HepG2 (cell line): Measurements from ENCODE around the gene POLR3H. TPM values are rescaled to one million over a fixed set of nuclear protein-coding genes. Genes with fewer than 3 reads are reported as not detected.

Experiments
- AHR ChIP-seq: IDR thresholded peaks from 2 replicates; pipeline ENCODE4 v1.6.1; 2018; ENCODE audit warnings: missing genetic modification reagents, missing compliant biosample characterization
- ARHGAP35 ChIP-seq: sonication (generic); formaldehyde crosslinking; IDR thresholded peaks from 2 replicates; pipeline ENCODE4 v1.9.0; 2022; ENCODE audit warnings: mild to moderate bottlenecking, inconsistent platforms, moderate library complexity, missing genetic modification reagents, borderline replicate concordance
- ATRX ChIP-seq: sonication (generic); formaldehyde crosslinking; IDR thresholded peaks from 2 replicates; pipeline ENCODE4 v1.4.0; 2020; ENCODE audit warnings: missing genetic modification reagents, borderline replicate concordance
- IRF9 ChIP-seq: sonication (generic); formaldehyde crosslinking; IDR thresholded peaks from 2 replicates; pipeline ENCODE4 v1.8.0; 2022; ENCODE audit warnings: missing genetic modification reagents, mild to moderate bottlenecking, borderline replicate concordance
- ISL2 ChIP-seq: sonication (generic); formaldehyde crosslinking; IDR thresholded peaks from 2 replicates; pipeline ENCODE4 v1.5.0; 2020; ENCODE audit warnings: missing genetic modification reagents
- MAX ChIP-seq: IDR thresholded peaks from 2 replicates; pipeline ENCODE4 v1.6.1; 2012; ENCODE audit warnings: inconsistent platforms
- MTA1 ChIP-seq: sonication (generic); formaldehyde crosslinking; IDR thresholded peaks from 2 replicates; pipeline ENCODE4 v1.4.0; 2020; ENCODE audit warnings: missing genetic modification reagents, mild to moderate bottlenecking, borderline replicate concordance
- NR1H2 ChIP-seq: sonication (generic); formaldehyde crosslinking; IDR thresholded peaks from 2 replicates; pipeline ENCODE4 v1.8.1; 2022; ENCODE audit warnings: low read depth, missing genetic modification reagents, borderline replicate concordance
- NR2F1 ChIP-seq, 2 experiments: fragments of 450-650 bp in 1 of 2; formaldehyde crosslinking in 1 of 2; IDR thresholded peaks; 2 replicates each; pipeline versions ENCODE4 v1.5.0 to v1.6.1; 2016 to 2020; ENCODE audit warnings: mild to moderate bottlenecking in 1 of 2, missing compliant biosample characterization in 1 of 2, missing genetic modification reagents in 1 of 2, moderate library complexity in 1 of 2
- NRL ChIP-seq: sonication (generic); formaldehyde crosslinking; IDR thresholded peaks from 2 replicates; pipeline ENCODE4 v1.5.0; 2020; ENCODE audit warnings: missing genetic modification reagents, mild to moderate bottlenecking, moderate library complexity, borderline replicate concordance
- PHB2 ChIP-seq: fragments of 450-650 bp; IDR thresholded peaks from 2 replicates; pipeline ENCODE4 v1.6.1; 2018; ENCODE audit not compliant: partially characterized antibody
- PREB ChIP-seq: sonication (generic); formaldehyde crosslinking; IDR thresholded peaks from 2 replicates; pipeline ENCODE4 v1.4.0; 2020; ENCODE audit warnings: missing genetic modification reagents
- SOX13 ChIP-seq, 3 experiments: fragments of 450-650 bp in 1 of 3; sonication (generic) in 1 of 3; formaldehyde crosslinking in 1 of 3; IDR thresholded peaks in 2 of 3; conservative IDR thresholded peaks in 1 of 3; 2 replicates each; pipeline versions ENCODE4 v1.5.0 to v1.6.1; 2016 to 2020; ENCODE audit warnings: antibody characterized with exemption in 1 of 3, mild to moderate bottlenecking in 1 of 3, missing compliant biosample characterization in 1 of 3, missing genetic modification reagents in 1 of 3, moderate library complexity in 1 of 3
- TEAD3 ChIP-seq: optimal IDR thresholded peaks from 2 replicates; pipeline ENCODE3; 2016; ENCODE audit warnings: borderline replicate concordance
- ZFP90 ChIP-seq: sonication (generic); formaldehyde crosslinking; IDR thresholded peaks from 2 replicates; pipeline ENCODE4 v1.8.0; 2022; ENCODE audit warnings: missing genetic modification reagents, mild to moderate bottlenecking, inconsistent platforms, borderline replicate concordance
- ZNF263 ChIP-seq: sonication (generic); formaldehyde crosslinking; IDR thresholded peaks from 2 replicates; pipeline ENCODE4 v1.4.0; 2020; ENCODE audit warnings: missing genetic modification reagents
- ZNF598 ChIP-seq: sonication (generic); formaldehyde crosslinking; IDR thresholded peaks from 2 replicates; pipeline ENCODE4 v1.5.1; 2020; ENCODE audit warnings: mild to moderate bottlenecking, missing genetic modification reagents, borderline replicate concordance
- polyA plus RNA-seq, 8 experiments: library from polyadenylated mRNA; depleted of rRNA in 3 of 8; stranded (reverse) in 7 of 8; unstranded in 1 of 8; fragments of >200 nt; fragmentation: Illumina TruSeq in 4 of 8; extraction: Trizol in 4 of 8; gene quantifications; 2 replicates each; pipeline versions ENCODE4 v1.2.1 to v1.2.3, GENCODE V29; 2011 to 2016; ENCODE audit warnings: low read depth in 4 of 8, missing spikeins in 1 of 8, mixed read lengths in 1 of 8; ENCODE audit not compliant: insufficient read depth in 1 of 8
- total RNA-seq, 5 experiments: library from RNA; depleted of rRNA; stranded (reverse); fragments of >200 nt; fragmentation: Illumina TruSeq; extraction: Trizol; gene quantifications; 2 replicates each; pipeline ENCODE4 v1.2.3, GENCODE V29; 2016; ENCODE audit warnings: low read depth in 1 of 5
- TF ChIP-seq, protein P1 (sequence below): sonication (generic); formaldehyde crosslinking; IDR thresholded peaks from 2 replicates; pipeline ENCODE4 v1.4.0; 2020; ENCODE audit warnings: missing genetic modification reagents, borderline replicate concordance
- TF ChIP-seq, protein P2 (sequence below): sonication (generic); formaldehyde crosslinking; conservative IDR thresholded peaks from 2 replicates; pipeline ENCODE4 v1.8.0; 2022; ENCODE audit warnings: missing genetic modification reagents

The POLR3H gene
- total and polyA plus RNA-seq, 2 of the 13 experiments (the other 11 are each of a cell fraction or from before 2014, with no cell fraction given), result 10.3 to 28.6 TPM

DNA sequence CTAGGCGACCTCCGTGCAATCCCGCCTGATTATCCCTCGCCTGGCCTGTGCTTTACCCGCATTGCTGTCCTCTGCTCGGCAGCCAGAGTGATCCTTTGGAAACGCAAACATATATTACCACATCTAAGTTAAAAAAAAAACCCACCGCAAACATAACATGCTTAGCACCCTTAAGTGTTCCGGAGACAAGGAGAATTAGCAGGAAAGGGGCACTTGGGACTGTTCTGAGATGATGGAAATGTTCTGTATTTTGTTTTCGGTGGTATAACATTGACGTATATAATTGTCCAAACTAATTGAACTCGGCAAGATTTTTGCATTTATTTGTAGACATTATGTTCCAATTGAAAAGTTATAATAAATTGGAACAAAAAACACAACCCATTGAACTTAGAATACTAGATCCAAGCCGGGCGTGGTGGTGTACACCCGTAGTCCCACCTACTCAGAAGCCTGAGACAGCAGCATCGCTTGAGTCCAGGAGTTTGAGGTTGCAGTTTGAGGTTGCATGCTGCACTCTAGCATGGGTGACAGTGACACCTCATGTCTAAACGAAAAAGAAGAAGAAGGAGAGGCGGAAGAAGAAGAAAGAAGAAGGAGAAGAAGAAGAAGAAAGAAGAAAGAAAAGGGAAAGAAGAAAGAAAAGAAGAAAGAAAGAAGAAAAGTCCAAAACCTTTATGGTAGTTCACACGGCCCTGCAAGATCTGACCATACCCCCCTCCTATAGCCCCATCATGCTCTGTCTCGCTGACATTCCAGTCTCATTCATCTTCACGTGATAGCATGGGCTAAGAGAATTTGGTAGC lies 604 bp upstream of the POLR3H start (continued):
- TF ChIP-seq, protein P1, sequence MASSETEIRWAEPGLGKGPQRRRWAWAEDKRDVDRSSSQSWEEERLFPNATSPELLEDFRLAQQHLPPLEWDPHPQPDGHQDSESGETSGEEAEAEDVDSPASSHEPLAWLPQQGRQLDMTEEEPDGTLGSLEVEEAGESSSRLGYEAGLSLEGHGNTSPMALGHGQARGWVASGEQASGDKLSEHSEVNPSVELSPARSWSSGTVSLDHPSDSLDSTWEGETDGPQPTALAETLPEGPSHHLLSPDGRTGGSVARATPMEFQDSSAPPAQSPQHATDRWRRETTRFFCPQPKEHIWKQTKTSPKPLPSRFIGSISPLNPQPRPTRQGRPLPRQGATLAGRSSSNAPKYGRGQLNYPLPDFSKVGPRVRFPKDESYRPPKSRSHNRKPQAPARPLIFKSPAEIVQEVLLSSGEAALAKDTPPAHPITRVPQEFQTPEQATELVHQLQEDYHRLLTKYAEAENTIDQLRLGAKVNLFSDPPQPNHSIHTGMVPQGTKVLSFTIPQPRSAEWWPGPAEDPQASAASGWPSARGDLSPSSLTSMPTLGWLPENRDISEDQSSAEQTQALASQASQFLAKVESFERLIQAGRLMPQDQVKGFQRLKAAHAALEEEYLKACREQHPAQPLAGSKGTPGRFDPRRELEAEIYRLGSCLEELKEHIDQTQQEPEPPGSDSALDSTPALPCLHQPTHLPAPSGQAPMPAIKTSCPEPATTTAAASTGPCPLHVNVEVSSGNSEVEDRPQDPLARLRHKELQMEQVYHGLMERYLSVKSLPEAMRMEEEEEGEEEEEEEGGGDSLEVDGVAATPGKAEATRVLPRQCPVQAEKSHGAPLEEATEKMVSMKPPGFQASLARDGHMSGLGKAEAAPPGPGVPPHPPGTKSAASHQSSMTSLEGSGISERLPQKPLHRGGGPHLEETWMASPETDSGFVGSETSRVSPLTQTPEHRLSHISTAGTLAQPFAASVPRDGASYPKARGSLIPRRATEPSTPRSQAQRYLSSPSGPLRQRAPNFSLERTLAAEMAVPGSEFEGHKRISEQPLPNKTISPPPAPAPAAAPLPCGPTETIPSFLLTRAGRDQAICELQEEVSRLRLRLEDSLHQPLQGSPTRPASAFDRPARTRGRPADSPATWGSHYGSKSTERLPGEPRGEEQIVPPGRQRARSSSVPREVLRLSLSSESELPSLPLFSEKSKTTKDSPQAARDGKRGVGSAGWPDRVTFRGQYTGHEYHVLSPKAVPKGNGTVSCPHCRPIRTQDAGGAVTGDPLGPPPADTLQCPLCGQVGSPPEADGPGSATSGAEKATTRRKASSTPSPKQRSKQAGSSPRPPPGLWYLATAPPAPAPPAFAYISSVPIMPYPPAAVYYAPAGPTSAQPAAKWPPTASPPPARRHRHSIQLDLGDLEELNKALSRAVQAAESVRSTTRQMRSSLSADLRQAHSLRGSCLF (CRISPR knock-in tag), result no peak
- no peak for TF ChIP-seq NR1H2
- no peak for TF ChIP-seq ARHGAP35 (CRISPR knock-in tag)
- 0 out of 2 replicates have a peak, but pooled peaks have one; percentile 18 for TF ChIP-seq ISL2 (CRISPR knock-in tag)
- TF ChIP-seq IRF9 (CRISPR knock-in tag), result no peak
- no peak for TF ChIP-seq ZFP90 (CRISPR knock-in tag)
- TF ChIP-seq ZNF598 (CRISPR knock-in tag), result no peak
- TF ChIP-seq NRL (CRISPR knock-in tag), result no peak
- TF ChIP-seq MTA1 (CRISPR knock-in tag), result no peak
- no peak for TF ChIP-seq NR2F1 (CRISPR knock-in tag; IDR thresholded peaks at IDR 0.05)
- no peak for TF ChIP-seq MAX
- TF ChIP-seq PHB2, result no peak
- TF ChIP-seq, protein P2, sequence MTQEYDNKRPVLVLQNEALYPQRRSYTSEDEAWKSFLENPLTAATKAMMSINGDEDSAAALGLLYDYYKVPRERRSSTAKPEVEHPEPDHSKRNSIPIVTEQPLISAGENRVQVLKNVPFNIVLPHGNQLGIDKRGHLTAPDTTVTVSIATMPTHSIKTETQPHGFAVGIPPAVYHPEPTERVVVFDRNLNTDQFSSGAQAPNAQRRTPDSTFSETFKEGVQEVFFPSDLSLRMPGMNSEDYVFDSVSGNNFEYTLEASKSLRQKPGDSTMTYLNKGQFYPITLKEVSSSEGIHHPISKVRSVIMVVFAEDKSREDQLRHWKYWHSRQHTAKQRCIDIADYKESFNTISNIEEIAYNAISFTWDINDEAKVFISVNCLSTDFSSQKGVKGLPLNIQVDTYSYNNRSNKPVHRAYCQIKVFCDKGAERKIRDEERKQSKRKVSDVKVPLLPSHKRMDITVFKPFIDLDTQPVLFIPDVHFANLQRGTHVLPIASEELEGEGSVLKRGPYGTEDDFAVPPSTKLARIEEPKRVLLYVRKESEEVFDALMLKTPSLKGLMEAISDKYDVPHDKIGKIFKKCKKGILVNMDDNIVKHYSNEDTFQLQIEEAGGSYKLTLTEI, result no peak
- no peak for TF ChIP-seq AHR (CRISPR knock-in tag)
- no peak for TF ChIP-seq PREB (CRISPR knock-in tag)
- TF ChIP-seq TEAD3 (CRISPR knock-in tag), result peak; percentile 56
- no peak for TF ChIP-seq SOX13 (IDR thresholded peaks at IDR 0.05)
- TF ChIP-seq SOX13 (CRISPR knock-in tag; conservative IDR thresholded peaks at IDR 0.05 in 1 of 2, IDR thresholded peaks at IDR 0.05 in 1 of 2), result no peak
- TF ChIP-seq ZNF263 (CRISPR knock-in tag), result no peak
- no peak for TF ChIP-seq ATRX (CRISPR knock-in tag)
